ENCODE data around the gene THEM5.

The THEM5 gene

DNA sequence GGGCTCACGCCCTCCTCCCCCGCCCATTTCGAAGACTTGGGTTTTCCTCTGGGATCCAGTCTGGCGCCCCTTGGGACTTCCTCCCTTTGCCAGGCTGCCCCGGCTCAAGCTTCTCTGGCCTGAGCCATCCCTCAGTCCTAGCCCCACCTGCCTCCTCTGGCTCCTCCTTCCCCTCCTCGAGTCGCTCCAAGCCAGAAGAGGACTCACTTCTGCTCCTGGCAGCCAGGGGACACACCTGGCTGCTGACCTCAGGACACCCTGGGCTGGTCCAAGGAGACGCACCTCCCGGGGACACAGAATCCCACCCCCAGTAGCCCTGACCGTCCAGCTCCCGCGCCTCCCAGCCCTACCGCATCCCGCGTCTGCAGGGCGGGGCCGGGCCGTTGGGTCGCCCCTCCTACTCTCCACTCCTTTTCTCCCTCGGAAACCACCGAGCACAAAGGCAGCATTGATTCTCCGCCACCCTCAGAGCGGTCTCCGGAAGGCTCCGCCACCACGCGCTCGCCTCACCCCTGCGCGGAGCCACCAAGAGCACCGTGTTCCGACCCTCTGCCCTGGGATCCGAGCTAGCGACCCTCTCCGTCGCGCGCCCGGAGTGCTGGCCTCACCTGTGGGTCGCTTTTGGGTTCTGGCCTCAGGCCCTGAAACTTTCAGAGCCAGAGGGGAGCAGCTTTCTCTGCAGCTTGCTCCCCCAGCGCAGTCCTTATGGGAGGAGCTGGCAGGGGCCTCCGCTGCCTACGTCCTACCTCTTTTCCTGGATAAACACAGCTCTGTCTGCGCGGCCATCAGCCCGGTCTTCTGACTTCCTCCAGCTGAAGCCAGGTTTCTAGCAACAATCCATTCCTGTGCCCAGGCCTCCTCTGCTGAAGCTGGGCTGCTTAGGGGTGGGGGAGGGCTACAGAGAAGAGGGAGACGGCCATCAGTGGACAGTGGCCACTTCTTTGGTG, 13.8 kb downstream of the THEM5 start, which contains the start of gene C2CD4D:
C2CD4D (minus strand) TSS at position 364 of the 947 bp plus-strand sequence. CDS start 831 bp downstream, outside the sequence.
- DNase-seq (ENCODE audit: low spot score), result peak; percentile 71

DNA sequence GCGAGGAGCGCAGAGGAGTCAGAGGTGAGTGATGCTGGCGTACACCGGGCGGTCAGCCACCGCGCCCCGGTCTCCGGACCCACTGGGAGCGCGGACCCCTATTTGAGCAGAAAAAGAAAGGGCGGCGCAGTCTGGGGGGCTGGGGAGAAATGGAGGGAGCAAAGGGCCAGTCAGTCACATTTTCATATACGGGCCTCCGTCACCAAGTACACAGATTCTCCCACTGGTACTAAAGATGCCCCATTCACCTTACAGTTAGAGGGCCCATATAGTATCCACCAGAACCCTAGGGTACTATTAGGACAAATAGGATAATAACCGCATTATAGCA, 14.5 kb downstream of the THEM5 start:
- no peak for DNase-seq (ENCODE audit: low spot score)

DNA sequence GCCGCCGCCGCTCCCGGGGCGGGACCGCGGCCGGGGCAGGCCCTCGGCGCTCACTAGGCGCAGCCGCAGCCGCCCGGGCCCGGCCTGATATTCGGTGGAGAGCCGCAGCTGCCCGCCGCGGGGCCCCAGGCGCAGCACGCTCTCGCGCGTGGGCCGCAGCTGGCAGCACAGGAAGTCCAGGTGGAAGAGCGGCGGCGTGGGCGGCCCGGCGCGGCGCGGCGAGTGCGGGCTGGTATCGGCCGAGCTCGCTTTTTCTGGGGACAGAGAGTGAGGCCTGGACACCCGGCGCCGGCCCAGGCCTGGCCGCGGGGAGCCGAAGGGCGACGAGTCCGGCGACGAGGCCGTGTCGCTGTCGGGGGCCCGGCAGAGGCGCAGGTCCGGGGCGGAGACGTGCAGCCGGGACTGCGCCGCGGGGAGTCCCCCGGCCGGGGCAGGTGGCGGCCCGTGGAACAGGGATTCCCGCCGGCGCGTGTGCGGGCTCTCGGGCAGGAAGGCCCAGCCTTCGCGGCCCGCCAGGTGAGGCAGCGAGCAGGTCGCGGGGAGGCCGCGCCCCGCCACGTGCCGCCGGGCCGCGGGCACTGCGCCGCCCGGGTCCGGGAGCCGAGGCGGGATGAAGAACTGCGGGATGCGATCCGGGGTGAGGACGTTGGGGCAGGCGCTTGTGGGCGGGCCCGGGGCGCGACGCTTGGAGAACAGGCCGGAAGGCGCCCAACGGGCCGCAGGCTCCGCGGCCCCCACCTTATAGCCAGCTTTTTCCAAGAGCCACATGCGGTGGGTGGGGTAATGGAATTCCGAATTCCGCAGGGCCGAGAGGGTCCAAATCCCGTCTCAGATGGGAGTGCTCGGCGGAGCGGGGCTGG, 15.1 kb downstream of the THEM5 start:
- no peak for DNase-seq (ENCODE audit: low spot score)

DNA sequence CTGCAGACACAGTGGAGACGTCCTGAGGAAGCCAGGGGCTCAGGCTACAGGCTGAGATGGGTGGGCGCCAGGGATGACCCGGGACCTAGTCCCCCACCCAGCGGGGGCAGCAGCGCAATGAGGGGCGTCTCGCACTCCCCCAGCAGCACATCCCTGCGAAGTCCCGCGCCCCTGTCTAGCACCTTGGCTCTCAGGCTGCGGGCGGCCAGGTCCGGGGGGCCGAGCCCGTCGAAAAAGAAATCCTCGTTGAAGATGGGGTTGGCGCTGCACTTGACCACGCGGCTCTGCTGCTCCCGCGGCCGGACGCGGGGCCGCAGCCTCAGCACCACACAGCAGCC, 15.7 kb downstream of the THEM5 start:
- DNase-seq (ENCODE audit: low spot score), result no peak

- DNase-seq (ENCODE audit: low spot score), result peak; percentile 45
Observed at GRCh38 chr1:151837197-151837596, 16.3 kb downstream of the THEM5 start.

DNA sequence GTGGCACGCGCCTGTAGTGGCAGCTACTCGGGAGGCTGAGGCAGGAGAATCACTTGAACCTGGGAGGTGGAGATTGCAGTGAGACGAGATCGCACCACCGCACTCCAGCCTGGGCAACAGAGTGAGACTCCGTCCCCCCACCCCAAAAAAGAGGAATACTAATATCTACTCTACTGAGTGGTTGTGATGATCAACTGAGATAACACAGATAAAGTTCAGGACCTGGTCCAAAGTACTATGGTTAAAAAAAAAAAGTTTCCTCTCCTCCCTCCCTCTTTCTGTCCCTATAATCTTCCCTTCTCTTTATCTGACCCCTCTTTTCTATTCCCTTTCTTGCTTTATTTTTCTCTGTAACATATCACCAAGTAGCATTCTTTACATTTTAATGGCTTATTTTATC, 17.9 kb downstream of the THEM5 start:
- no peak for DNase-seq (ENCODE audit: low spot score)

DNA sequence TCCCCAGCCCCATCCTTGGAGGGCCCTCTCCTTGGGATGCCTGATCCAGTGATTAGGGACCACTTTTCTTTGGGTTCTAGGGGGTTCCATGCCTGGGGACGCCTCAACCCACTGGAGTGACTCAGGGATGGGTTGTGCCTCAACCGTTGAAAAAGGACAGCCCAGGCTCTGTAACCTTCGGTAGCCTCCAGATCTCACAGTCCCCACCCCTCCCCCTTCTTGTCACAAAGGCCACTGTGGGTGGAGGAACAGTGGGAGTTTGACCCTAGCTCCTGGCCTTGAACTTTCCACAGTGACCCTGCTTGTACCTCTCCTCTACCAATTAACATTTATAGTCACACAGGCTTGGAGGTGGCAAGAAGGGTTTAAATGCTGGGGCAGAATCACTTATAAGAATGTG, 19.3 kb downstream of the THEM5 start:
- DNase-seq (ENCODE audit: low spot score), result no peak

GRCh38 chr1:151833172-151833900, 20.2 kb downstream of the THEM5 start:
- no peak for DNase-seq (ENCODE audit: low spot score)

DNA sequence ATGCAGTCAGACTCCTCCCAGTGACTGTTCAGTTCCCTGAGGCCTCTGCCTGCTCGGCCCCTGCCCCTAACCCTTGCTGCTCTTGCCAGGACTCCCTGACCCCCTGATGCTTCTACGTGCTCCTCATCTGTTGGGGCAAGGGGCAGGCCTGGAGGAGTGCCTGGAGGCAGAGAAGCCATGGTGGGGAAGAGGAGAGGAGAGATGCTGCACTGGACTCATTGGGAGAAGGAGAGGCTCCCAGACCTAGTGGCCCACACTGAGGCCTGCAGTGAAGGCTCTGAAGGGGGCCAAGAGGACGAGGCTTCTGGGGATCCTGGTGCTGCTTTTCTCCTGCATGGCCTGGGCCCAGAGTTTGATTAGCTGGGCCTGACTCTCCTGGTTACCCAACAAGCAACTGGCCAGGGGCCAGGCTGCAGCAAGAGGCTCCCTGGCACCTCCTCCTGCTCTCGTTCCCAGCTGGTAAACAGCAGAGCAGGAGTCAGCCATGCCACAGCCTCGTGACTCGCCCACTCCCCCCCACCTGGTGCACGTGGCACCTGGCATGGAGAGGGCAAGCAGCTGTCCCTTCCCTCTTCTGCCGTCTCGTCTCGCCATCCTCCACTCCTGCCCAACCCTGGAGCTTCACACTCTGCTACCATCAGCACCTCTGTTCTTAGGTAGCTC, 21.1 kb downstream of the THEM5 start:
- no peak for DNase-seq (ENCODE audit: low spot score)

DNA sequence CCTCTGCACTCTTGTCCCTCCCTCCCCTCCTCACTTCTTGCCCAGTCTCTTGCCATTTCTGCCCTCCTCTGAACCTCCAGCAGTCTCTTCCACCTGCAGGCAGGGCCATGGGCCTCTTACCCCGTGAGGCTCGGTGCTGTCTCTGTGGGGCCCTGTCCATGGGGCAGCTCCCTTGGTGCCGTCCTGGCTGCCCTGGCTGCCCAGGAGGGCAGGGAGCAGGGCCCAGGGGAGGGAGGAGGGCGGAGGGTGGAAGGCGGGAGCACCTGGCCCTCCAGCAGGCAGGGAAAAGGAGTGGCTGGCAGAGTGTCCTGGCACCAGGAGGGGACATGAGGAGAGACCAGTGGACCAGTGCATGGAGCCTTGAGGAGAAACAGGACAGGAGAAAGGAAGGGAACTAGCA, 21.9 kb downstream of the THEM5 start, which contains the start of gene RORC:
RORC (minus strand) TSS at position 198 of the 400 bp plus-strand sequence; CDS start at position 160, 38 bp downstream.
- DNase-seq (ENCODE audit: low spot score), result no peak

- DNase-seq (ENCODE audit: low spot score), result no peak
Observed at GRCh38 chr1:151831256-151831591, 22.3 kb downstream of the THEM5 start.

DNA sequence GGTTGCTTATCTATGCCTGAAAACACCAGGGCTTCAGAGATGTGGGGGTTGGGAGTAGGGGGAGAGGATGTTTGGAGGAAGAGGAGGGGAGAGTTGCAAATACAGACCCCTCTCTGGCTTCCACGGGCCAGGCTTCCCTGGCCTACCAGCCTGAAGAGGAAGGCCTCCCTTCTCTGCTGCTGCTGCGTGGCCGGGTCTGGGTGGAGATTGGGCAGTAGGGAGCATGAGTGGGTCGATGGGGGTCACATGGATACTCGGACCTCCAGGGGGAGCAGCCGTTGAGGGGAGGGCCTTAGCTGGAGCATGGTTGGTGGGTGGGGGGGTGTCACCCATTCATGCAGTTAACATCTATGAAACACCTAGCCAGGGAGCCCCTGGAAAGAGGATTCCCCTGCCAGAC, 23.5 kb downstream of the THEM5 start:
- no peak for DNase-seq (ENCODE audit: low spot score)

GRCh38 chr1:151829352-151830046, 24.0 kb downstream of the THEM5 start:
- DNase-seq (ENCODE audit: low spot score), result no peak

DNA sequence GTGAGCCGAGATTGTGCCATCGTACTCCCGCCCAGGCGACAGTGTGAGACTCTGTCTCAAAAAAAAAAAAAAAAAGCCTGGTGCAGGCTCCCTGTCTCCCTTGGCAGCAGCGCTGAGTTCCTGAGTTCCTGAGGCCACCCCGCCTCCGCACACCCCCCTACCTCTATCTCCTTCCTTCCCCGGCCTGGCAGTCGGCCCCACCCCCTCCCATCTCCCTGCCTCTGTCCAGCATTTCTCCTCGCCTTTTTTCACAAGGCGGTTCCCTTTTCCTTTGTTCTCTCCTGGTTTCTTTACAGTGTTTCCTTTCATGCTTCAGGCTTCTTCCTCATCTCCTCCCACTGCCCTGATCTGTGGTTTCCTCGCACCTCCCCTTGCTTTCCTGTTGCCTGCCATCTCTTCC, 24.6 kb downstream of the THEM5 start:
- DNase-seq (ENCODE audit: low spot score), result no peak

GRCh38 chr1:151827853-151828252, 25.7 kb downstream of the THEM5 start:
- DNase-seq (ENCODE audit: low spot score), result no peak

DNA sequence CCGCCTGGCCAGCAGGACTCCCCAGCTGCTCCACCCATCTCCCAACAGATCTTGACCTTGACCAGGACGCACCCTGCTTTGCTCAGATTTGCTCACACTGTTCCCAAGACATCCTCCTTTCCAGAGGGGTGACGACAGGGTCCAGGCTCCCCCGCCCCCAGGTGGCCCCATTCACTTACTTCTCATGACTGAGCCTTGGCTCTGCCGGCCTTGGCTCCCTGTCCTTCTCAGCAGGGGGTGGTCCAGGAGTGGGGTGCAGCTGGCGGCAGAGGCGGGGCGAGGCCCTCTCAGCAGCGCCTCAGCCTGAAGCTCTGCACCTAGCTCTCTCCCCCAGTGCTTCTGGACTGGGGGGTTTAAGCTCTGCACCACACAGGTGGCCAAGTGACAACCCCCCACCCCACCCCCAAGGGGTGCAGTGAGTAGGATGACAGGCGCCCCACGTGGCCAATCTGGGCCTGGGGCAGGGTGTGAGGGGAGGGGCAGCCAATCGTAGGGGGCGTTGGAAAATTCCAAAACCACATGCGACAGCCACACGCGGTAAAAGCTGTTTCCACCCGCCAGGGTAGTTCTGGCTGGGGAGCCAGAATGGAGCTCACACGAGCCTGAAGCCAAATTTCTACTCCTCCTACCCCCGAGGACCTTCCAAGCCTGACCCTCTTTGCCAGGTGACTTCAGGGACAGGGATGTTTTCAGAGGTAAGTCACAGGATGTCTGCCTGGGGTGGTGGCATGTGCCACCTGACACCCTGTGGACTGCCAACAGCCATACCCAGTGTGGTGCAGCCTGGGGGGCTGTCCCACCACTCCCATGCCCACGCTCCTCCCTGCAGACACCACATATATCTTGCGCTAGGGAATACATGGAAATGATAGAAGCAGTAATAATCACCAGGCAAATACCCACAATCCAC, 27.5 kb downstream of the THEM5 start:
- DNase-seq (ENCODE audit: low spot score), result no peak

GRCh38 chr1:151825204-151825603, 28.3 kb downstream of the THEM5 start:
- no peak for DNase-seq (ENCODE audit: low spot score)

DNA sequence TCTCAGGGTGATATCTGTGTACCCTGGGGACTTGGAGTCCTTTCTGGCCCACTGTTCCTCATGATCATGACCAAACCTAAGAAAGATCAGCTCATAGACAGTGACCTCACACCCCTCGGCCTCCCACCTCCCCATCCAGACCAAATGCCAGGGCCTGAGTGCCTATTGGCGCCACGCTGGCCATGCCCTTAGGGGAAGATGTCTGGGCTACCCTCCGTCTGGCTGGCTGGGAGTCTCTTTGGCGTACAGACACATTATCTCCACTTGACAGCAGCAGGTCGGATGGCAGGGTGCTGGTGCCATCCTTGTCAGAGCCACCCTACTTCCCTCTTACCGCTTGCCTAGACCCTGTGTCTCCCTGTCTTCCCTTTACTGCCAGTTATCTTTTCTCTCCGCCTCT, 30.3 kb downstream of the THEM5 start:
- no peak for DNase-seq (ENCODE audit: low spot score)

DNA sequence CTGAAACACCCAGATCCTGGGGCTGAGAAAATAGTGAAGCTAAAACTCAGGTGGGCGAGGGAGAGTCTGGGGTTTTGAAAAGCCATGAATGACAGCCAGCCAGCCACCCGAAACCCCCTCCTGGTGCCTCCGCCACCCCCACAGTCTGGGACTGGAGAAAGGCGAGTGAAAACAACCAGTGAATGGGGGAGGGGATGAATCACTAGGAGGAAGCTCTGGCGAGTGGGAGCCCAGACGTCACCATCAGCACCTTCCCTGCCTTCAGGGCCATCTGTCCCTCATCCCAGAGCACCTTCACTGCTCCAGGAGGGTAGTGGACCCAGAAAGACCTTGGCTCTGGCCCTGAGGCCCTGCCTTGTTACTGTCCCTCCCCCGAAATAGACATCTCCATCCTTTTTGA, 31.1 kb downstream of the THEM5 start:
- DNase-seq (ENCODE audit: low spot score), result no peak

DNA sequence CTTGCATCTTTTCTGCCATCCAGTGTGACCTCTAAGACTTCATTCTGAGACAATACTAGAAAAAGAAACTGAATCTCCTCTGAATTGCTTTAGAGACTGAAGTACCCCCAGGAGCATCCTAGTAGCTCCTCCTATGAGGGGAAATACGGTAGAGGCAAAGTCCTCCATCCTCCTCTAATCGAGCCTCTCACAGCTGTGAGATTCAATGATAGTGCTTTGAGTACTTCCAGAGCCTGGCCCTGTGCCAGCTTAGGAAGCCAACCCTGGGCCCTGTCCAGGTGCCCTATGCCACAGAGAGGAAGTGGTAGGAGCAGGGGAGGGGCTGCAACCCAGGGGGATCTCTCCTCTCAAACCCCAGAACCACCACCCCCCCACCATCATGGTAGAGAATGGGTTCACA, 32.6 kb downstream of the THEM5 start:
- no peak for DNase-seq (ENCODE audit: low spot score)
